PC-3 (cell line): Measurements from ENCODE around the gene LURAP1L. TPM values are rescaled to one million over a fixed set of nuclear protein-coding genes. Genes with fewer than 3 reads are reported as not detected.

Source experiments
- ATAC-seq: fragments of 200-7000 bp; cut with Tn5 transposase; 2 replicates; pipeline ENCODE4 v1.9.1; 2020; ENCODE audit warnings: mild to moderate bottlenecking, moderate library complexity
- BruUV-seq: library from RNA; stranded (reverse); fragments of 400-500 nt; replicated peaks from 2 replicates; lab custom pipeline; 2021; lab: Mats Ljungman, UMichigan
- CTCF ChIA-PET: fragments of 300-600 bp; sonication (Branson Sonifier 250); formaldehyde crosslinking; loops from one replicate; lab custom pipeline; 2022; ENCODE audit warnings: antibody characterized with exemption; lab: Charles Lee
- POLR2A ChIA-PET: fragments of 300-600 bp; sonication (Branson Sonifier 250); formaldehyde crosslinking; loops from one replicate; lab custom pipeline; 2022; ENCODE audit warnings: antibody characterized with exemption; ENCODE audit not compliant: unreplicated experiment; lab: Charles Lee
- DNase-seq: peaks from one replicate; pipeline ENCODE4 v3.0.0-alpha.2; 2015
- H2AFZ ChIP-seq: fragments of 300-600 bp; sonication (generic); 2 replicates; pipeline ENCODE4 v1.6.0; 2016; ENCODE audit warnings: antibody characterized with exemption, low read length
- H3F3A ChIP-seq: fragments of 300-600 bp; sonication (generic); one replicate; pipeline ENCODE4 v1.6.0; 2017; ENCODE audit warnings: antibody characterized with exemption, low read length, control low read depth, mild to moderate bottlenecking; ENCODE audit not compliant: unreplicated experiment
- H3K27ac ChIP-seq: fragments of 300-600 bp; sonication (generic); 2 replicates; pipeline ENCODE4 v1.5.1; 2016; ENCODE audit warnings: mild to moderate bottlenecking, low read length
- H3K27me3 ChIP-seq: fragments of 300-600 bp; sonication (generic); 2 replicates; pipeline ENCODE4 v1.6.1; 2016; ENCODE audit warnings: low read length, mixed read lengths
- H3K36me3 ChIP-seq: fragments of 300-600 bp; sonication (generic); 2 replicates; pipeline ENCODE4 v1.6.1; 2016; ENCODE audit warnings: low read depth, mixed run types, low read length, mixed read lengths
- H3K4me1 ChIP-seq: fragments of 300-600 bp; sonication (generic); 2 replicates; pipeline ENCODE4 v1.5.1; 2016; ENCODE audit warnings: low read length; ENCODE audit not compliant: insufficient read depth
- H3K4me2 ChIP-seq: fragments of 300-600 bp; sonication (generic); 2 replicates; pipeline ENCODE4 v1.6.0; 2016; ENCODE audit warnings: low read length
- H3K4me3 ChIP-seq: fragments of 300-600 bp; sonication (generic); 2 replicates; pipeline ENCODE4 v1.5.1; 2016; ENCODE audit warnings: mild to moderate bottlenecking, low read length, mixed read lengths
- H3K79me2 ChIP-seq: fragments of 300-600 bp; sonication (generic); 2 replicates; pipeline ENCODE4 v1.6.1; 2017; ENCODE audit warnings: low read length, mixed read lengths
- H3K9ac ChIP-seq: fragments of 300-600 bp; sonication (generic); 2 replicates; pipeline ENCODE4 v1.6.0; 2016; ENCODE audit warnings: mild to moderate bottlenecking, low read length
- H3K9me2 ChIP-seq: fragments of 300-600 bp; sonication (generic); replicated peaks from 2 replicates; pipeline ENCODE4 v1.6.1; 2016; ENCODE audit warnings: mixed run types, low read length, mixed read lengths
- H3K9me3 ChIP-seq: fragments of 300-600 bp; sonication (generic); 2 replicates; pipeline ENCODE4 v1.6.1; 2016; ENCODE audit warnings: low read length, mixed read lengths
- H4K20me1 ChIP-seq: fragments of 300-600 bp; sonication (generic); 2 replicates; pipeline ENCODE4 v1.6.1; 2016; ENCODE audit warnings: low read length, mixed read lengths
- EZH2 ChIP-seq: fragments of 300-600 bp; sonication (generic); IDR thresholded peaks from one replicate; pipeline ENCODE4 v1.6.1; 2017; ENCODE audit warnings: antibody characterized with exemption, mild to moderate bottlenecking, low read length; ENCODE audit not compliant: unreplicated experiment
- EZH2phosphoT487 ChIP-seq: fragments of 300-600 bp; sonication (generic); IDR thresholded peaks from 2 replicates; pipeline ENCODE4 v1.6.1; 2018; ENCODE audit warnings: mild to moderate bottlenecking, antibody characterized with exemption, low read length, borderline replicate concordance
- intact Hi-C: fragments of 100-400 bp; cut with micrococcal nuclease; formaldehyde crosslinking; loops from 2 replicates; pipeline ENCODE4 v1.9.0; 2023
- total RNA-seq: library from RNA; depleted of rRNA; stranded (reverse); fragments of >200 nt; gene quantifications from 2 replicates; pipeline ENCODE4 v1.2.3, GENCODE V29; 2014
- TF ChIP-seq, protein P1 (sequence below): fragments of 300-600 bp; sonication (generic); conservative IDR thresholded peaks from 2 replicates; pipeline ENCODE4 v1.5.1; 2017; ENCODE audit warnings: antibody characterized with exemption, low read depth, mild to moderate bottlenecking, low read length

The LURAP1L gene
- total RNA-seq, 1 experiment from 2014 or later, result 16.4 TPM

DNA sequence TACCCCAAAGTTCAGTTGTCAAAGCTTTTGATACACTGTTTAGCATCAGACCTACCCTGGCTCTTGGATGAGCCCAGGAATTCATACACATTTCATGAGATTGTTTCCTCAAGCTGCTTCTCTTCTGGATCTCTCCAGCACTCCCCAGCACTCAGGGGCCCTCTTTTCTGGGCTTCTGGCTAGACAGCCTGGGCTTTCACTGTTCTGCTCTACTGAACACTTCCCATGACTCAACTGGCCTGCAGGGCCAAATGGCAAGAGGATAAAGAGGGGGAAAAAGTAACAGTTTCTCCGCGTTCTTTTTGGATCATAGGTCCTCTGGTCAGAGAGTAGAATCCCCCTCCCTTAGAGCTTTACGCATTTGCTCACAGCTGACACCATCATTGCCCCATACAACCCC, 20.9 kb upstream of the LURAP1L start:
- H3K36me3 ChIP-seq, result no peaks in the 10 kb centered on the region
- ATAC-seq, result no peak
- peaks cover 1% of the 10 kb centered on the region for H3K4me1 ChIP-seq
- H3K9me3 ChIP-seq, result no peaks in the 10 kb centered on the region
- ChIA-PET CTCF (no interaction called here), POLR2A (no interaction called here)
- no peak overlapping the region for H3K4me3 ChIP-seq
- H3F3A ChIP-seq, result no peaks in the 10 kb centered on the region
- H3K9me2 ChIP-seq, result no peaks in the 10 kb centered on the region
- H2AFZ ChIP-seq, result no peak overlapping the region
- no peak for DNase-seq
- no peaks in the 10 kb centered on the region for H3K79me2 ChIP-seq
- H4K20me1 ChIP-seq, result no peaks in the 10 kb centered on the region
- no peak for TF ChIP-seq EZH2phosphoT487
- TF ChIP-seq, protein P1, sequence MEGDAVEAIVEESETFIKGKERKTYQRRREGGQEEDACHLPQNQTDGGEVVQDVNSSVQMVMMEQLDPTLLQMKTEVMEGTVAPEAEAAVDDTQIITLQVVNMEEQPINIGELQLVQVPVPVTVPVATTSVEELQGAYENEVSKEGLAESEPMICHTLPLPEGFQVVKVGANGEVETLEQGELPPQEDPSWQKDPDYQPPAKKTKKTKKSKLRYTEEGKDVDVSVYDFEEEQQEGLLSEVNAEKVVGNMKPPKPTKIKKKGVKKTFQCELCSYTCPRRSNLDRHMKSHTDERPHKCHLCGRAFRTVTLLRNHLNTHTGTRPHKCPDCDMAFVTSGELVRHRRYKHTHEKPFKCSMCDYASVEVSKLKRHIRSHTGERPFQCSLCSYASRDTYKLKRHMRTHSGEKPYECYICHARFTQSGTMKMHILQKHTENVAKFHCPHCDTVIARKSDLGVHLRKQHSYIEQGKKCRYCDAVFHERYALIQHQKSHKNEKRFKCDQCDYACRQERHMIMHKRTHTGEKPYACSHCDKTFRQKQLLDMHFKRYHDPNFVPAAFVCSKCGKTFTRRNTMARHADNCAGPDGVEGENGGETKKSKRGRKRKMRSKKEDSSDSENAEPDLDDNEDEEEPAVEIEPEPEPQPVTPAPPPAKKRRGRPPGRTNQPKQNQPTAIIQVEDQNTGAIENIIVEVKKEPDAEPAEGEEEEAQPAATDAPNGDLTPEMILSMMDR, result no peak
- TF ChIP-seq EZH2, result no peak
- no peak overlapping the region for H3K9ac ChIP-seq
- H3K27ac ChIP-seq, result no peak overlapping the region
- H3K27me3 ChIP-seq, result no peaks in the 10 kb centered on the region
- intact Hi-C loops, result no loop called here
- no TSS peak for BruUV-seq
- H3K4me2 ChIP-seq, result no peak overlapping the region

DNA sequence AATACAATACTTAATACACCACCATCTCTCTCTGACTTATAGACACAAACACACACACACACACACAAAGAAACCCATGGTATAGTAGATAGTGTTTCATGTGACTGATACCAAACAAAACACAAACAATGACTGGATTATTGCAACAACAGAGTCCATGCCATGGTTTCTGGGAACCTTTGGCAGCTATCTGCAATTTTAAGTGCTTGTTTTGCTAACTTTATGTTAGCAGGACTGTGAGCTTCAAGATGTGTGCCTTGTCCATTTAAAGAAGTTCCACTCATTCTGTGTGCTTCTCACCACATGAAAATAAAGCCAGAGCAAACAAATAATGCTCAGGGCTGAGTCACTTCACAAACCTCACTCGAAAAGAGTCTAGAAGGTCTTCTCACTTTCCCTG, 15.1 kb upstream of the LURAP1L start:
- Histone ChIP-seq H3K27ac (peak overlapping the region; percentile 82), H3K4me3 (no peak overlapping the region), H3K4me2 (peak overlapping the region; percentile 60), H4K20me1 (no peaks in the 10 kb centered on the region), H3K9me3 (no peaks in the 10 kb centered on the region), H3K79me2 (no peaks in the 10 kb centered on the region), H2AFZ (no peak overlapping the region), H3K36me3 (no peaks in the 10 kb centered on the region), H3K9me2 (no peaks in the 10 kb centered on the region), H3K27me3 (no peaks in the 10 kb centered on the region), H3K9ac (peak overlapping the region; percentile 48), H3F3A (no peaks in the 10 kb centered on the region), H3K4me1 (peaks cover 29% of the 10 kb centered on the region)
- intact Hi-C loops, result loop anchor here (2.0 kb wide), 1 partner anchor 17 kb away; no protein-coding TSS in a partner anchor
- DNase-seq, result peak; percentile 84
- CTCF ChIA-PET, result no interaction called here
- ATAC-seq, result peak; percentile 88
- TF ChIP-seq EZH2phosphoT487, result no peak
- no peak for TF ChIP-seq EZH2
- TF ChIP-seq, protein P1, result no peak
- POLR2A ChIA-PET, result interaction anchor here (1.1 kb wide), 1 partner anchor 17 kb away, joined by 4 read pairs; no protein-coding TSS in a partner anchor
- BruUV-seq, result no TSS peak

- no peaks in the 10 kb centered on the region for H3K9me3 ChIP-seq
- TF ChIP-seq EZH2 (no peak), EZH2phosphoT487 (no peak)
- TF ChIP-seq, protein P1, result no peak
- H3K9ac ChIP-seq, result peak overlapping the region; percentile 48
- no peak overlapping the region for H3K4me3 ChIP-seq
- no peak overlapping the region for H2AFZ ChIP-seq
- CTCF ChIA-PET, result no interaction called here
- H4K20me1 ChIP-seq, result no peaks in the 10 kb centered on the region
- intact Hi-C loops, result loop anchor here (2.0 kb wide), 1 partner anchor 16 kb away; no protein-coding TSS in a partner anchor
- no peaks in the 10 kb centered on the region for H3F3A ChIP-seq
- no peaks in the 10 kb centered on the region for H3K79me2 ChIP-seq
- POLR2A ChIA-PET, result no interaction called here
- ATAC-seq (peak; percentile 56), DNase-seq (peak; percentile 61)
- H3K27ac ChIP-seq, result peak overlapping the region; percentile 82
- peak overlapping the region; percentile 60 for H3K4me2 ChIP-seq
- H3K9me2 ChIP-seq, result no peaks in the 10 kb centered on the region
- H3K4me1 ChIP-seq, result peaks cover 29% of the 10 kb centered on the region
- no peaks in the 10 kb centered on the region for H3K27me3 ChIP-seq
- no TSS peak for BruUV-seq
- no peaks in the 10 kb centered on the region for H3K36me3 ChIP-seq
Measured at GRCh38 chr9:12760758-12761157, 14.1 kb upstream of the LURAP1L start.
